Fibroblast of lung (primary cell): ENCODE results near the gene RTN4IP1. TPM values are rescaled to one million over a fixed set of nuclear protein-coding genes. Genes with fewer than 3 reads are reported as not detected.

Experiments
- DNase-seq, 2 donors: peaks; one replicate each; pipeline versions ENCODE4 v3.0.0 to v3.0.0-alpha.2; 2010; ENCODE audit warnings: low read depth in 2 of 2
- H2AFZ ChIP-seq: 2 replicates; pipeline ENCODE4 v1.5.1; 2012; ENCODE audit warnings: low read length, control low read depth, inconsistent platforms
- H3K27ac ChIP-seq: 2 replicates; pipeline ENCODE4 v1.5.1; 2011; ENCODE audit warnings: low read length, control low read depth; ENCODE audit not compliant: insufficient read depth
- H3K27me3 ChIP-seq: 2 replicates; pipeline ENCODE4 v1.5.1; 2011; ENCODE audit warnings: mild to moderate bottlenecking, low read length; ENCODE audit not compliant: control insufficient read depth, insufficient read depth
- H3K36me3 ChIP-seq: 2 replicates; pipeline ENCODE4 v1.5.1; 2011; ENCODE audit warnings: low read length; ENCODE audit not compliant: control insufficient read depth, insufficient read depth
- H3K4me1 ChIP-seq: 2 replicates; pipeline ENCODE4 v1.5.1; 2011; ENCODE audit warnings: low read length; ENCODE audit not compliant: control insufficient read depth, insufficient read depth; ENCODE audit errors: extremely low read depth
- H3K4me2 ChIP-seq: 2 replicates; pipeline ENCODE4 v1.5.1; 2011; ENCODE audit warnings: low read length, control low read depth; ENCODE audit not compliant: insufficient read depth; ENCODE audit errors: extremely low read depth
- H3K4me3 ChIP-seq, 4 experiments: fragments of 200-600 bp in 1 of 4; sonication (generic) in 1 of 4; replicated peaks in 1 of 4; 2 replicates each; pipeline ENCODE4 v1.5.1; 2011 to 2016; ENCODE audit warnings: low read length in 4 of 4, low read depth in 3 of 4, mild to moderate bottlenecking in 3 of 4, control low read depth in 2 of 4, inconsistent platforms in 1 of 4, mixed read lengths in 1 of 4; ENCODE audit not compliant: insufficient read depth in 1 of 4; ENCODE audit errors: control extremely low read depth in 1 of 4
- H3K79me2 ChIP-seq: 2 replicates; pipeline ENCODE4 v1.5.1; 2012; ENCODE audit warnings: mild to moderate bottlenecking, low read length, inconsistent platforms; ENCODE audit not compliant: control insufficient read depth, insufficient read depth
- H3K9ac ChIP-seq: 2 replicates; pipeline ENCODE4 v1.5.1; 2011; ENCODE audit warnings: mild to moderate bottlenecking, low read length, control low read depth; ENCODE audit not compliant: insufficient read depth
- H3K9me3 ChIP-seq: 2 replicates; pipeline ENCODE4 v1.5.1; 2012; ENCODE audit warnings: low read depth, low read length; ENCODE audit not compliant: control insufficient read depth, insufficient read depth
- H4K20me1 ChIP-seq: 2 replicates; pipeline ENCODE4 v1.5.1; 2011; ENCODE audit warnings: low read length; ENCODE audit not compliant: control insufficient read depth, insufficient read depth; ENCODE audit errors: extremely low read depth
- CTCF ChIP-seq, 2 donors: IDR thresholded peaks in 1 of 2; conservative IDR thresholded peaks in 1 of 2; 1 replicate in 1 of 2; 2 replicates in 1 of 2; pipeline ENCODE4 v1.5.1; 2011 to 2012; ENCODE audit warnings: low read length in 2 of 2, control low read depth in 1 of 2, inconsistent platforms in 1 of 2, low read depth in 1 of 2, mild to moderate bottlenecking in 1 of 2
- EZH2 ChIP-seq: IDR thresholded peaks from 2 replicates; pipeline ENCODE4 v1.5.1; 2012; ENCODE audit warnings: low read length, control low read depth, mild to moderate bottlenecking; ENCODE audit errors: missing control alignments
- polyA plus RNA-seq, 2 donors: library from polyadenylated mRNA; depleted of rRNA in 1 of 2; stranded (reverse) in 1 of 2; unstranded in 1 of 2; fragments of >200 nt; gene quantifications; 2 replicates each; pipeline ENCODE4 v1.2.1, GENCODE V29; 2011 to 2012; ENCODE audit warnings: missing spikeins in 1 of 2
- total RNA-seq: library from RNA; depleted of rRNA; stranded (reverse); fragments of >200 nt; gene quantifications from 2 replicates; pipeline ENCODE4 v1.2.1, GENCODE V29; 2014

Gene RTN4IP1
- total and polyA plus RNA-seq, 2 donors (not counting 1 experiment from before 2014, with no cell fraction given) = 8.4 to 9.2 TPM

- H2AFZ ChIP-seq = no peak overlapping the region
- peaks cover 11% of the 10 kb centered on the region for H3K79me2 ChIP-seq
- no peak for DNase-seq
- H3K27me3 ChIP-seq = no peaks in the 10 kb centered on the region
- H3K27ac ChIP-seq = no peak overlapping the region
- H3K9ac ChIP-seq = no peak overlapping the region
- H4K20me1 ChIP-seq = no peaks in the 10 kb centered on the region
- H3K4me2 ChIP-seq = no peak overlapping the region
- TF ChIP-seq CTCF (conservative IDR thresholded peaks at IDR 0.05 in 1 of 2, IDR thresholded peaks at IDR 0.05 in 1 of 2; ENCODE audit: low read depth in 1 of 2, low read length in 2 of 2) (no peak), EZH2 (no peak)
- no peaks in the 10 kb centered on the region for H3K9me3 ChIP-seq
- no peak overlapping the region for H3K4me3 ChIP-seq
- H3K36me3 ChIP-seq = no peaks in the 10 kb centered on the region
- H3K4me1 ChIP-seq = no peaks in the 10 kb centered on the region
Observed at GRCh38 chr6:106637051-106637716, 7.9 kb upstream of the RTN4IP1 start.

GRCh38 chr6:106634565-106634964 lies 5.3 kb upstream of the RTN4IP1 start:
- no peak for DNase-seq
- Histone ChIP-seq H4K20me1 (no peaks in the 10 kb centered on the region), H3K27ac (no peak overlapping the region), H3K79me2 (peaks cover 31% of the 10 kb centered on the region), H3K4me2 (no peak overlapping the region), H3K4me3 (no peak overlapping the region), H3K9me3 (no peaks in the 10 kb centered on the region), H3K36me3 (no peaks in the 10 kb centered on the region), H3K27me3 (no peaks in the 10 kb centered on the region), H2AFZ (no peak overlapping the region), H3K4me1 (peaks cover 3% of the 10 kb centered on the region), H3K9ac (no peak overlapping the region)
- TF ChIP-seq EZH2 (no peak), CTCF (conservative IDR thresholded peaks at IDR 0.05 in 1 of 2, IDR thresholded peaks at IDR 0.05 in 1 of 2; ENCODE audit: low read depth in 1 of 2, low read length in 2 of 2) (no peak)

- Histone ChIP-seq H3K36me3 (no peaks in the 10 kb centered on the region), H3K27ac (no peak overlapping the region), H3K4me3 (no peak overlapping the region), H4K20me1 (no peaks in the 10 kb centered on the region), H3K79me2 (peaks cover 25% of the 10 kb centered on the region), H3K9me3 (no peaks in the 10 kb centered on the region), H2AFZ (no peak overlapping the region), H3K9ac (no peak overlapping the region), H3K4me2 (no peak overlapping the region), H3K27me3 (no peaks in the 10 kb centered on the region), H3K4me1 (peaks cover 3% of the 10 kb centered on the region)
- DNase-seq = peak in 1 of 2 donors; percentile 16
- no peak for TF ChIP-seq CTCF (conservative IDR thresholded peaks at IDR 0.05 in 1 of 2, IDR thresholded peaks at IDR 0.05 in 1 of 2; ENCODE audit: low read depth in 1 of 2, low read length in 2 of 2)
Observed at GRCh38 chr6:106631346-106631745, 2.0 kb upstream of the RTN4IP1 start.
